Measurements from ENCODE around the gene EMC10. TPM values are rescaled to one million over a fixed set of nuclear protein-coding genes. Genes with fewer than 3 reads are reported as not detected.

The EMC10 gene
- total RNA-seq, 1 experiment from 2014 or later = 109 TPM

DNA sequence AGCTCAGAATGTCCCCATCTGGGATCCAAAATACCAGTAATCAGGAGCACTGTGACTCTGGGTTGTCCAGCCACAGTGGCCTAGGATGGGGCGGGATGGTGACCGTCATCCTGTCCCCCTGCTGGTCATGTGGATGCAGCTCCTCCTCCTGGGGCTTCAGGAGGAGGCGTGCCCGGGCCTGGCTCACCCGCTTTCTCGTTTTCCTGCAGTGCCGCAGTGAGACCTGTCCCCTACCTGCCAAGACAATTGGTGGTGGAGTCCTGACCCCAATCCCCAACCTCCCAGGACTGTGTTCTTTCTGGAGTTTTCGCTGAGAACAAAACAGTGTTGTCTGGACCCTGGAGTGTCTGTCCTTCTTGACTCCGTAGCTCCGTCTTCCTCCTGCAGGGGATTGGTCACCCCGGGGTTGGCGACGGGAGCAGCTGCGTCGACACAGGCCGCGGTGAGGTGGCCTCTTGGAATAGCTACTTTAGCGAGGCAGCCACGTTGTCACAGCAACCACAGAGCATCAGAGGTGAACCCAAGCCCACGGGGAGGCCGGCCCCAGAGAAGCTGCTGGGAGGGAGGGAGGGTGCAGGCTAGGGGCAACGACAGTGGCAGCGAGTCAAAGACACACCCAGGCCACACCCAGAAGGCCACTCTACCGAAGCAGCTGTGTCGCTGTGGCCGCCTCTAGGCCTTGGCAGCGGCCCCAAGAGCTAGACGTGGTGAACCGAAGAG is 10.2 kb upstream of the EMC10 start:
- H3K27ac Mint-ChIP-seq = peak overlapping the region; percentile 55 to 92 (median 76); a peak in 4 of 7 replicates
- H3K4me1 Mint-ChIP-seq = peaks cover 9 to 11% of the 10 kb centered on the region in 2 experiments
- H3K9ac ChIP-seq (ENCODE audit: extremely low read depth, insufficient read length, low read length) = no peak overlapping the region
- no CpG with 5 or more reads among the region's 29 CpGs for WGBS (ENCODE audit: extremely low coverage, insufficient read length, low lambda C conversion rate)
- H4K5ac ChIP-seq (ENCODE audit: insufficient read length, low read depth, low read length) = no peak overlapping the region
- no peak overlapping the region; a peak in 1 of 5 replicates for H3K4me3 Mint-ChIP-seq
- peak; percentile 89 for DNase-seq
- TF ChIP-seq CTCF (conservative IDR thresholded peaks at IDR 0.05) = peak; percentile 74
- no peak overlapping the region for H3K27ac ChIP-seq (ENCODE audit: insufficient read length, low read depth, low read length)
- H3K56ac ChIP-seq (ENCODE audit: insufficient read length, low read depth, low read length) = no peak overlapping the region
- no peaks in the 10 kb centered on the region for H3K4me1 ChIP-seq (ENCODE audit: insufficient read depth, low read length)
- H4K20me1 ChIP-seq (ENCODE audit: control insufficient read depth, insufficient read depth, insufficient read length) = no peaks in the 10 kb centered on the region
- no peak overlapping the region for H2BK15ac ChIP-seq (ENCODE audit: low read depth, low read length)
- H2BK120ac ChIP-seq (ENCODE audit: low read depth, low read length, poor library complexity, severe bottlenecking) = no peak overlapping the region
- H3T11ph ChIP-seq (ENCODE audit: low read length) = no peak overlapping the region
- peaks cover 10% of the 10 kb centered on the region for H3K27me3 Mint-ChIP-seq (ENCODE audit: low read depth)
- no peaks in the 10 kb centered on the region for H3K79me1 ChIP-seq (ENCODE audit: insufficient read depth, low read depth, low read length, poor library complexity, severe bottlenecking)
- H3K14ac ChIP-seq (ENCODE audit: insufficient read depth, low read length) = no peak overlapping the region
- no peaks in the 10 kb centered on the region; a peak in 1 of 5 replicates for H3K9me3 Mint-ChIP-seq
- H3K27me3 ChIP-seq (ENCODE audit: insufficient read depth, low read length) = no peaks in the 10 kb centered on the region
- no peak overlapping the region for H2AK5ac ChIP-seq (ENCODE audit: insufficient read length, low read length)
- no peak overlapping the region for H2BK12ac ChIP-seq (ENCODE audit: insufficient read length, low read depth, low read length)
- no peak overlapping the region for H2AFZ ChIP-seq (ENCODE audit: low read length)
- H3K4me2 ChIP-seq (ENCODE audit: insufficient read depth, insufficient read length, low read length) = no peak overlapping the region
- no peaks in the 10 kb centered on the region for H3K9me3 ChIP-seq (ENCODE audit: control insufficient read depth, low read depth, low read length)
- H3K36me3 Mint-ChIP-seq (ENCODE audit: insufficient read depth in 1 of 3, low read depth in 3 of 3) = no peaks in the 10 kb centered on the region; a peak in 1 of 7 replicates
- H3K23ac ChIP-seq (ENCODE audit: insufficient read length, low read depth, low read length) = no peak overlapping the region
- H3K18ac ChIP-seq (ENCODE audit: insufficient read length, low read depth, low read length) = no peak overlapping the region
- no peaks in the 10 kb centered on the region for H3K23me2 ChIP-seq (ENCODE audit: insufficient read length, low read depth, low read length, poor library complexity, severe bottlenecking)
- H2BK5ac ChIP-seq (ENCODE audit: insufficient read length, low read length) = no peak overlapping the region
- no peaks in the 10 kb centered on the region for H3K79me2 ChIP-seq (ENCODE audit: insufficient read depth, low read length)
- H2BK20ac ChIP-seq (ENCODE audit: low read depth, low read length, poor library complexity, severe bottlenecking) = no peak overlapping the region
- H4K91ac ChIP-seq (ENCODE audit: insufficient read length, low read depth, low read length) = no peak overlapping the region
- no peak overlapping the region for H3K4ac ChIP-seq (ENCODE audit: low read depth, low read length)
- H4K8ac ChIP-seq (replicated peaks; ENCODE audit: insufficient read length, low read depth, low read length) = no peak overlapping the region
